ENCODE data around the gene SEMA4D.

The SEMA4D gene

GRCh38 chr9:89502038-89502601 is 4.2 kb upstream of the SEMA4D start:
- no peak for DNase-seq (ENCODE audit: low spot score)

GRCh38 chr9:89501311-89501898 is 3.5 kb upstream of the SEMA4D start:
- no peak for DNase-seq (ENCODE audit: low spot score)

GRCh38 chr9:89500008-89500407 is 2.1 kb upstream of the SEMA4D start:
- no peak for DNase-seq (ENCODE audit: low spot score)

- DNase-seq (ENCODE audit: low spot score): no peak
Measured at GRCh38 chr9:89498852-89499480, 1.1 kb upstream of the SEMA4D start.

DNA sequence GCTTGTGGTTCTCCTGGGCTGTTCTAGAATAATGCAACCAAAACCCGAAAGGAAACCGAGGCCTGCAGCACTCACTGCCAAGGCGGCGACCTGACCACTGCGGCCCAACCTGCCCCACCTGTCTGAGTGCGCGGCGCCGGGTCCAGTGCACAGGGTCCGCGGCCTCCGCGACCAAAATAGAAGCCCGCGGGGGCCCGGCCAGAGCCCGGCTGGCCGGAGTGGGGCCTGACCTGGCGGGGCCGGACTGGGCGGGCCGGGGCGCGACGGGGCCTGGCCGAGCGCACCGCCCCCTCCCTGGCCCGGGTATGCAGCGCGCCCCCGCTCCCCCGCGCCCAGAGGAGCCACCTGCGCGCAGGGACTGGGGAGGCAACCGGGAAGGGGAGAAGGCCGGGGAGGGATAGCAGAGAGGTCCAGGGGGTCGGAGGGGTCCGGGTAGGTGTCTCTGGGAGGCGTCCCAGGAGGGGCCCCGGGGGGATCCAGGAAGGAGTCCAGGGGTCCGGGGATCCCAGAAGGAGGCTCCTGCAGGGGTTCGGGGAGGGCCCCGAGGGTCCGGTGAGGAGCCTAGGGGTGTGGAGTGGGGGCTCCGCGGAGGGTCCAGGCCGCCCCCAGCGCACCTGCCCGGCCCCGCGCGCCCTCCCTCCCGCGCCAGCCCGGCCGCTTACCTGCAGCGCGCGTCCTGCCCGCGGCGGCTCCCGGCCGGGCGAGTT is 503 bp downstream of the SEMA4D start:
- no peak for DNase-seq (ENCODE audit: low spot score)

DNA sequence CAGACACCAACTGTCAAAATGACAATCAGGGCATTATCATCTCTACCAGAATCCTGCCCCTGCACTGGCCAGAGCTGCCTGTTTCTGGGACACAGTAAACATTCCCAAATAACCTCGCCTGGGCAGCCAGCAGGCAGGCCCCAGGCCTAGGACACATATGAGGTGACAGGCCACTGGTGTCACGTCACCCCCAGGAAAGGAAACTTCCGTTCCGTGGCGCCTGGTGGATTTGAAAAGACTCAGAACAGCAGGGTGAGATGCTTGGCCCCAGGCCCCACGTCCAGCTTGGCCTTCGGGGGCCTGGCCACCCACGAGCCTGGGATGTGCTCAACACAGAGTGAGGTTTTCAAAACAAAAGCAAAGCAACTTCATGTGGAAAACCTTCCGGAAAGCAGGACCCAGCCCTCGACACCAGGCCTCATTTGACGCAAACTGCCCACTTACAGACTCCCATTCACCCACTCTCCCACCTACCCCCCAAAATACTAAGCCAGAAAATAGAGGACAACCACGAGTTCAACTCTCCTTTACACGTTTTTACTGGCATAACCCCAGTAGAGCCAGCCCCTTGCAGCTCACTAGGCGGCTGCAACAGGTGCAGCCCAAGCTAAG is 1.2 kb downstream of the SEMA4D start:
- no peak for DNase-seq (ENCODE audit: low spot score)

GRCh38 chr9:89495824-89496560 is 1.9 kb downstream of the SEMA4D start:
- DNase-seq (ENCODE audit: low spot score): no peak

- DNase-seq (ENCODE audit: low spot score): no peak
Measured at GRCh38 chr9:89494199-89494598, 3.7 kb downstream of the SEMA4D start.

DNA sequence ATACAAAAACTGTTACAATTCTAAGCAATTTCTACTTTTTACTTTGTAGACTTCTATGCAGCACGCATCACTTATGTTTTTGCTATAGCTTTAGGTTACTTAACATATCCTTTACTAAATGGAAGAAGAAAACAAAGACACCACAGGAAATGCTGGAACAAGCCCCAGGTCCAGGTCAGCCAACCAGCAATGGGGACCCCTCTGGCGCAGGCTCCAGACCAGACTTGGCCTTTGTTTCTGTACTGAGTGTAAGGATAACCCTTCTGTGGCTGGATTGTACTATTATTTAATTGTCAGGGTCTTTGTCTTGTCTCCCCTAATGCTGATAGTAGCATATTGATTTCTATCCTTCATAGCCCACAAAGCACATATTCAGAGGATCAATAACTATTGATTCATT is 4.2 kb downstream of the SEMA4D start:
- no peak for DNase-seq (ENCODE audit: low spot score)

GRCh38 chr9:89493181-89493580 is 4.7 kb downstream of the SEMA4D start:
- no peak for DNase-seq (ENCODE audit: low spot score)

DNA sequence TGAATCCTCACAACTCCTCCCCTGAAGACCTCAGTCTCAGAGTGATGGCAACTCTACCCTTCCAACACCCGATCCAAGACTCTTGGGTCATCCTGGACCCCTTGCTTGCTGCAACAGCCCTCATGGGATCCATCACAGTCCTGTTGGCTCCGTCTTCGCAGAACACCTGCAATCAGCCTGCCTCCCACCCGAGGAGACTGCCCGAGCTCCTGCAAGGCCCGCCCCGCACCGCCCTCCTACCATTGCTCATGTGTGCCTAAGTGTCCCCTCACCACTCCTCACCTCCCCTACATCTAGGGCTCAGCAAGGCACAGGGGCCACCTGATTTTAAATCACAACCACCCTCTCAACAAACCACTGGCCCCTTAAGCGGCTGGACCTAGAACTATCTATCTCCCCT is 5.3 kb downstream of the SEMA4D start:
- DNase-seq (ENCODE audit: low spot score): no peak

DNA sequence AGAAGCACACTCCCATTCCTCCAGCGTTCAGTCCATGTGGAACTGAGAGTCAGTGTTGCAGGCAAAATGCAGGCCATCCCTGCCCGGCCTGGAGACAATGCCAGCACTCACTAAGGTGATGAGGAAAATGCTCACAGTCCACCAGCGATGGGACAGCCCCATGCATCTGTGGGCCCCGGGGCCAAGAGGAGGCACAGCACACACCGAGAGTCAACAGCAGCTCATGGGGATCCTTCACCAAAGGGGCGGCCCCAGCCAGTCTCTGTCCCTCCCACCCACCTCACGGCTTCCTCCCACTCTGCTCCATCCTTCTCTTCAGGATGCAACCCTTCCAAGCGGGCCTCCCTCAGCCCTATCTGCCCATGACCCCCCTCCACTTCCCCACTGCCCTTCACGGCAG is 6.2 kb downstream of the SEMA4D start:
- DNase-seq (ENCODE audit: low spot score): no peak

GRCh38 chr9:89489548-89490530 is 8.1 kb downstream of the SEMA4D start:
- no peak for DNase-seq (ENCODE audit: low spot score)

GRCh38 chr9:89488936-89489335 is 9.0 kb downstream of the SEMA4D start:
- DNase-seq (ENCODE audit: low spot score): no peak

- DNase-seq (ENCODE audit: low spot score): no peak
Measured at GRCh38 chr9:89488131-89488530, 9.8 kb downstream of the SEMA4D start.

DNA sequence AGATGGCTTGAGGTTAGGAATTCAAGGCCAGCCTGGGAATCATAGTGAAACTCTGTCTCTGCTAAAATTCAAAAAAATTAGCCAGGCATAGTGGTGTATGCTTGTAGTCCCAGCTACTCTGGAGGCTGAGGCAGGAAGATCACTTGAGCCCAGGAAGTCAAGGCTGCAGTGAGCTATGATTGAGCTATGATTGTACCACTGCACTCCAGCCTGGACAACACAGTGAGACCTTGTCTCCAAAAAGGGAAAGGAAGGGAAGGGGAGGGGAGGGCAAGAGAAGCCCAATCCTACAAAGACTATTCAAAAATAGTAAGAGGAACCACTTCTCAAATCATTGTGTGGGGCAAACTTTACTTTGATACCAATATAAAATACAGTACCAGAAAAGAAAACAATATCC is 11.2 kb downstream of the SEMA4D start:
- DNase-seq (ENCODE audit: low spot score): no peak

DNA sequence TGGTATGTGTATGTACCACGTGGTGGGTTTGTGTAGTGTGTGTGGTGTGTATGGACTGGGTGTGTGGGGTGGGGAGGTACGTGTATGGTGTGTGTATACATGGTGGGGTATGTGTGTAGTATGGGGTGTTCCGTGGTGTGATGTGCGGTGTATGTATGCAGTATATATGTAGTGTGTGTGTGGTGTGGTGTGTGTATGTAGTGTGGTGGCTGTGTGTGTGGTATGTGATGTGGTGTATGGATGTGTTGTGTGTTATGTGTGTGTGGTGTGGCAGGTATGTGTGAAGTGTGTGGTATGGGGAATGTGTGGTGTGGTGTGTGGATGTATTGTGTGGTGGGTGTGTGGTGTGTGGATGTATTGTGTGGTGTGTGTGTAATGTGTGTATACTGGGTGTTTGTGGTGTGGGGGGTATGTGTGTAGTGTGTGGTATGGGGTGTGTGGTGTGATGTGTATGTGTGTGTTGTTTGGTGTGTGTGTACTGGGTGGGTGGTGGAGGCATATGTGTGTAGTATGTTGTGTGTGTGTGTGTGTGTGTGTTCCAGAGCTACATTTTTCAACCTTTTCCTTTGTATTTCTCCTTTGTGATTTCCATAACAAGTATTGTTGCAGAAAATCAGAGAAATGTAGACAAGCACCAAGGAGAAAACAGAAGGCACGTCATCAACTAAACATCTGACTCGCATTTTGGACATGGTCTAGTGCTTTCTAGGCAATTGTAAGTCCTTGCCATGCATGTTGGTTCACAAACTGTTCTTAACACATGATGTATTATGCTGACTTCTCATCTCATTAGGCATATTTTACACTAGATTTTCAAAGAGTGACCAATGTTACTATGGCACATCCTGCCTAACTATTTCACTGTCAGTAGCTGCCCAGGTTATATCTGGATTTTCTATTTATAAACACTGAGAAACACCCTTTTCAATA is 13.2 kb downstream of the SEMA4D start:
- no peak for DNase-seq (ENCODE audit: low spot score)

- no peak for DNase-seq (ENCODE audit: low spot score)
Measured at GRCh38 chr9:89483592-89484474, 14.1 kb downstream of the SEMA4D start.

DNA sequence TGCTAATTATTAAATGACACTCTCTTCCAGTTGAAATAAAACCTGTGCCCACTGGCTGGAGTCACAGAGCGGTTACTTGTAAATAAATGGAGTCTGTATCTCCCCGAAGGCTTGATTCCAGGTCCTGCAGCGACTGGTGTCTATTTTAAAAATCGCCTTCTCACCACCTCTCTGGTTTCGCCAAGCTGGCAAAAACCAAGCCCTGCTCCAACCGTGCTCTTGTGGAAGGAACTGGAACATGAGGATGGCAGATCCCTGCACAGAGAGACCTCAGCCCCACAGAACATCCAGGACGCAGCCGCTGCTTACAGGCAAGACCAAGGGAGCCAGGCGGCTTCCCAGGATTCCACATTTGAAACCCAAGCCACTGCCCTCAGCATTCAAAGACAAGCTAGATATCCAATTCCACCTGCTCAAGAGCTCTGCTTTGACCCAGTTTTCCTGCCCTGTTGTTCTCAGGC is 15.0 kb downstream of the SEMA4D start:
- no peak for DNase-seq (ENCODE audit: low spot score)

All from GM03348 (cell line).